Activated CD8-positive, alpha-beta T cell treated with anti-CD3 and anti-CD28 coated beads for 36 hours (primary cell): ENCODE results near the gene TCN1. TPM values are rescaled to one million over a fixed set of nuclear protein-coding genes. Genes with fewer than 3 reads are reported as not detected.
"Not testable (repeated sequence)": the region's sequence is repeated elsewhere in the genome, so short reads cannot be mapped to it uniquely, and the experiment has no call there.

Source experiments
- ATAC-seq: fragments of 200-7000 bp; cut with Tn5 transposase; one replicate; pipeline ENCODE4 v1.10.0; 2021; ENCODE audit warnings: mild to moderate bottlenecking, moderate library complexity
- CTCF ChIA-PET: fragments of 350-600 bp; sonication (Branson Sonifier 250); formaldehyde crosslinking; loops from one replicate; lab custom pipeline; 2021; ENCODE audit warnings: antibody characterized with exemption; lab: Charles Lee
- POLR2A ChIA-PET: fragments of 350-600 bp; sonication (Branson Sonifier 250); formaldehyde crosslinking; loops from one replicate; lab custom pipeline; 2021; ENCODE audit warnings: antibody characterized with exemption; lab: Charles Lee
- DNase-seq: peaks from one replicate; pipeline ENCODE4 v3.0.0-alpha.2; 2020
- H3K27ac Mint-ChIP-seq: one replicate; pipeline ENCODE4 v1.8.0; 2021; ENCODE audit warnings: mild to moderate bottlenecking, mixed read lengths
- H3K27me3 Mint-ChIP-seq: one replicate; pipeline ENCODE4 v1.8.0; 2021; ENCODE audit warnings: mixed read lengths
- H3K36me3 Mint-ChIP-seq: one replicate; pipeline ENCODE4 v1.8.0; 2021; ENCODE audit warnings: low read depth, mixed read lengths
- H3K4me1 Mint-ChIP-seq: one replicate; pipeline ENCODE4 v1.8.0; 2021; ENCODE audit warnings: low read depth, mixed read lengths
- H3K4me3 Mint-ChIP-seq: one replicate; pipeline ENCODE4 v1.8.0; 2021; ENCODE audit warnings: mild to moderate bottlenecking, moderate library complexity, mixed read lengths
- H3K9me3 Mint-ChIP-seq: one replicate; pipeline ENCODE4 v1.8.0; 2021; ENCODE audit warnings: mixed read lengths
- intact Hi-C: fragments of 100-400 bp; cut with micrococcal nuclease; formaldehyde crosslinking; loops from one replicate; pipeline ENCODE4 v1.10.0; 2022
- total RNA-seq, 2 experiments: library from RNA; stranded (reverse); gene quantifications; one replicate each; pipeline ENCODE4 v1.2.3, GENCODE V29; 2021
- TF ChIP-seq, protein P1 (sequence below): fragments of 200-600 bp; IDR thresholded peaks from one replicate; pipeline ENCODE4 v1.8.0; 2022; ENCODE audit warnings: antibody characterized with exemption, mild to moderate bottlenecking

Gene TCN1
- total RNA-seq, 2 experiments from 2014 or later, result not detected

DNA sequence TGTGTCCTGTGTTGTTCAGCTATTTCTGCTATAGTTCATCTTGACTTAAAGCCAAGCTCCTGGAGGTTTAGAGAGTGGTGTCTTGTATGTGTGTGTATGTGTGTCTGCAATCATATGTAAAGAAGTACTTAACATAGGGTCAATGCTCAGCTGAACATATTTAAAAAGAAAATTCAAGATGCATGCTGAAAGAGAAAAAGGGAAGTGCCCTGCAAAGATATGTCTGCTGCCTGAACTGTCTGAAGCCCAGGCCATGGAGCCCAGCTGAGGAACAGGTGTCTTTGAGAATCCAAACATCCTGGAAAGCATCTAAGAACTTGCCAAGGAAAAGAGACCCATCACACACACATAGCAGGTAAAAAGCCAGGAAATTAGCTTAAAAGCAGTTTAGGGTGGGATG lies 6.6 kb downstream of the TCN1 start:
- H3K4me1 Mint-ChIP-seq, result peaks cover 16% of the 10 kb centered on the region
- CTCF ChIA-PET, result no interaction called here
- H3K9me3 Mint-ChIP-seq, result no peaks in the 10 kb centered on the region

DNA sequence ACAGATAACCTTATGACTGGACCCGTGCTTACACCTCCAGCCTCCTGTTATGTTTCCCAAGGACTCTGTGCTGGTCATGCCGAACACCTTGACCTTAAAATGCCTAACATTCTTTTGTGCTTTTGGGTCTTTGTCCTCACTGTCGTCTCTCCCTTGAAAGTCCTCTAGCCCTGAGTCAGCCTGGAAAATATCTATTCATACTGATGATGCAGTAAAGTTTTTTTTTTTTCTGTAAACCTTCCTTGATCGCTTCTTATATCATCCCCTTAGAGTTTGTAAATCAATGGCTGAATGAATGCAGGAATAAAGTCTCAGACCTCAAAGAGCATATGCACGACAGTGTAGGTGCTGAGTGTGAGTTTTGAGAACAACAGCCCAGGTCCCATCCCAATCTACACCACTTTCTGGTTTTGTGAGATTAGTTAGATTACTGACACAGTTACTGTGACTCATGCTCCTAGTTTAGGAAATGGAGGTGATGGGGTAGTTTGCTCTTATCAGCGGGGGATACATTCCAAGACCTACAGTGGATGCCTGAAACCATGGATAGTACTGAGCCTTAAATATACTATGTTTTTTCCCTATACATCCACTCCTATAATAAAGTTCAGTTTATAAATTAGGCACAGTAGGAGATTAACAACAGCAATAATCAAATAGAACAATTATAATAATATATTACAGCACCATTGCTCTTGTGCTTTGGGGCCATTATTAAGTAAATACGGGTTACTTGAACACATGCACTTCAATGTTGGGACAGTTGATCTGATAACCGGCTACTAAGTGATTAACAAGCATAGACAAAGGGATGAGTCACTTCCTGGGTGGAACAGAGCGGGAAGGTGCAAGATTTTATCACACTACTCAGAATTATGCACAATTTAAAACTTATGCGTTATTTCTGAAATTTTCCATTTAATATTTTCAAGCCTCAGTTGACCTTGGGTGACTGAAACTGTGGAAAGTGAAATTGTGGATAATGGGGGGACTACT lies 8.6 kb downstream of the TCN1 start:
- peaks cover 16% of the 10 kb centered on the region for H3K4me1 Mint-ChIP-seq
- no peaks in the 10 kb centered on the region for H3K36me3 Mint-ChIP-seq
- intact Hi-C loops, result no loop called here
- POLR2A ChIA-PET, result interaction anchor here (0.7 kb wide), 1 partner anchor 48 kb away, joined by 4 read pairs; no protein-coding TSS in a partner anchor
- H3K9me3 Mint-ChIP-seq, result no peaks in the 10 kb centered on the region
- TF ChIP-seq, protein P1, sequence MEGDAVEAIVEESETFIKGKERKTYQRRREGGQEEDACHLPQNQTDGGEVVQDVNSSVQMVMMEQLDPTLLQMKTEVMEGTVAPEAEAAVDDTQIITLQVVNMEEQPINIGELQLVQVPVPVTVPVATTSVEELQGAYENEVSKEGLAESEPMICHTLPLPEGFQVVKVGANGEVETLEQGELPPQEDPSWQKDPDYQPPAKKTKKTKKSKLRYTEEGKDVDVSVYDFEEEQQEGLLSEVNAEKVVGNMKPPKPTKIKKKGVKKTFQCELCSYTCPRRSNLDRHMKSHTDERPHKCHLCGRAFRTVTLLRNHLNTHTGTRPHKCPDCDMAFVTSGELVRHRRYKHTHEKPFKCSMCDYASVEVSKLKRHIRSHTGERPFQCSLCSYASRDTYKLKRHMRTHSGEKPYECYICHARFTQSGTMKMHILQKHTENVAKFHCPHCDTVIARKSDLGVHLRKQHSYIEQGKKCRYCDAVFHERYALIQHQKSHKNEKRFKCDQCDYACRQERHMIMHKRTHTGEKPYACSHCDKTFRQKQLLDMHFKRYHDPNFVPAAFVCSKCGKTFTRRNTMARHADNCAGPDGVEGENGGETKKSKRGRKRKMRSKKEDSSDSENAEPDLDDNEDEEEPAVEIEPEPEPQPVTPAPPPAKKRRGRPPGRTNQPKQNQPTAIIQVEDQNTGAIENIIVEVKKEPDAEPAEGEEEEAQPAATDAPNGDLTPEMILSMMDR, result no peak
- H3K27ac Mint-ChIP-seq, result peak overlapping the region; percentile 47
- CTCF ChIA-PET, result interaction anchor here (0.8 kb wide), 1 partner anchor 35 kb away, joined by 3 read pairs; no protein-coding TSS in a partner anchor
- ATAC-seq (peak; percentile 89), DNase-seq (peak; percentile 26)
- peaks cover 8% of the 10 kb centered on the region for H3K27me3 Mint-ChIP-seq
- H3K4me3 Mint-ChIP-seq, result no peak overlapping the region

More for the DNA sequence above, 6.6 kb downstream of the TCN1 start:
- intact Hi-C loops, result no loop called here
- TF ChIP-seq, protein P1, result no peak
- DNase-seq (no peak), ATAC-seq (no peak)
- POLR2A ChIA-PET, result no interaction called here
- Mint-ChIP-seq H3K36me3 (no peaks in the 10 kb centered on the region), H3K27ac (no peak overlapping the region), H3K27me3 (peaks cover 8% of the 10 kb centered on the region), H3K4me3 (no peak overlapping the region)

DNA sequence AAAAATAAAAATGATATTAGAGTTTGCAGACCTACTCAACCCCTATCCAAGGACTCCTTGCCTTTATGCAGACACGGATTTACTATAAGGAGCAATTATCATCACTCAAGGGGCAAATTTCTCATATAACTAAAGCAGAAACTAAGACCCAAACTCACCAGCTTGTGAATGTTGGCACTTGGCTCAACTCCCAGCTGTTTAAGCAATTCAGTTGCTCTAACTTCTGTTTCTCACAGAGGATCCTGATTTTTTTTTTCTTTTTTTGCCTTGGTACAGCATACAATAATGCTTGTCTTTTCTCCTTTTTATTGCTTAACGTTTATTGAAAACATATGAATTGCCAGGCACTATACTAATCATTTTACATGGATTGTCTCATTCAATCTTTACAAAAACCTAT lies 11.4 kb downstream of the TCN1 start:
- CTCF ChIA-PET, result interaction anchor here (1.5 kb wide), 1 partner anchor 45 kb away, joined by 3 read pairs; the partner anchor contains the start of gene MRPL16
- no peak overlapping the region for H3K4me3 Mint-ChIP-seq
- ATAC-seq, result no peak
- H3K9me3 Mint-ChIP-seq, result no peaks in the 10 kb centered on the region
- POLR2A ChIA-PET, result no interaction called here
- H3K36me3 Mint-ChIP-seq, result no peaks in the 10 kb centered on the region
- intact Hi-C loops, result no loop called here
- peaks cover 16% of the 10 kb centered on the region for H3K4me1 Mint-ChIP-seq
- H3K27ac Mint-ChIP-seq, result no peak overlapping the region
- H3K27me3 Mint-ChIP-seq, result peaks cover 8% of the 10 kb centered on the region
- TF ChIP-seq, protein P1, result no peak
- DNase-seq, result no peak

DNA sequence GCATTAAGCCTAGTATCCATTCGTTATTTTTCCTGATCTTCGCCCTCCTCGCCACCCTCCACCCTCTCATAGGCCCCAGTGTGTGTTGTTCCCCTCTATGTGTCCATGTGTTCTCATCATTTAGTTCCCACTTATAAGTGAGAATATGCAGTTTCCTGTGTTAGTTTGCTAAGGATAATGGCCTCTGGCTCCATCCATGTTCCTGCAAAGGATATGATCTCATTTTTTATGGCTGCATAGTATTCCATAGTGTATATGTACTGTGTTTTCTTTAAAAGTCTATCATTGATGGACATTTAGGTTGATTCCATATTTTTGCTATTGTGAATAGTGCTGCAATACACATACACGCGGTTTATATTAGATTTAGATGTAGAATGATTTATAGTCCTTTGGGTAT lies 14.9 kb downstream of the TCN1 start:
- DNase-seq, H3K27ac Mint-ChIP-seq, H3K4me3 Mint-ChIP-seq, ATAC-seq, H3K4me1 Mint-ChIP-seq, H3K9me3 Mint-ChIP-seq, CTCF ChIA-PET, H3K36me3 Mint-ChIP-seq, H3K27me3 Mint-ChIP-seq, POLR2A ChIA-PET, intact Hi-C loops: not testable (repeated sequence)

DNA sequence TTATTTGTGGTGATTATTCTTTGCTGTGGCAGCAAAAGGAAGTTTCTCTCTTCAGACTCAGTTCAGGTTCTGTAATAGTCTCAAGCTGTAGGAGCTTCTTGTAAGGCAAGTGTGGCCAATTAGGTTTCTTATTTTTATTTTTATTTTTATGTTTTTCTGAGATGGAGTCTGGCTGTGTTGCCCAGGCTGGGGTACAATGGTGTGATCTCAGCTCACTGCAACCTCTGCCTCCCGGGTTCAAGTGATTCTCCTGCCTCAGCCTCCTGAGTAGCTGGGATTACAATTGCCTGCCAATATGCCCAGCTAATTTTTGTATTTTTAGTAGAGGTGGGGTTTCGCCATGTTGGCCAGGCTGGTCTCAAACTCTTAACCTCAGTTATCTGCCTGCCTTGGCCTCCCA lies 16.7 kb downstream of the TCN1 start:
- H3K36me3 Mint-ChIP-seq, H3K27ac Mint-ChIP-seq, DNase-seq, H3K4me1 Mint-ChIP-seq, POLR2A ChIA-PET, H3K4me3 Mint-ChIP-seq, ATAC-seq, H3K9me3 Mint-ChIP-seq, intact Hi-C loops, H3K27me3 Mint-ChIP-seq, CTCF ChIA-PET: not testable (repeated sequence)

DNA sequence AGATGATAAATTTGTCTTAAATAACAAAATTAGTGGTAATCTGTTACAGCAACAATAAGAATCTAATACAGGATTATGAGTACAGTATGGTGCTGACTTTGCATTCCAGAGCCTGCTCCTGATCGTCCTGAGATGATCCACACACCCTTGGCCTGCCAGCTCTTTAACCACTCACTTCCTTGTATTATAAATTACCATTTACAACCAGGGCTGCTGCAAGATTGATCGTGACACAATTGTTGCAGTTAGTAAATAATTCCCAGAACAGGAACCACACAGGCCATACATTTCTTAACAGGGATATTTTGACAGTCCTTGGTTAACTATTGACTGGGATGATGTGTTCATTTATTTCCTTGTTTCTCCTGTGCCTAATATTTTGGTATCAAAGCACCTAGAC lies 17.2 kb downstream of the TCN1 start:
- no peaks in the 10 kb centered on the region for H3K4me1 Mint-ChIP-seq
- no peaks in the 10 kb centered on the region for H3K9me3 Mint-ChIP-seq
- no peak for ATAC-seq
- intact Hi-C loops, result no loop called here
- POLR2A ChIA-PET, result no interaction called here
- no peak overlapping the region for H3K4me3 Mint-ChIP-seq
- no peaks in the 10 kb centered on the region for H3K36me3 Mint-ChIP-seq
- TF ChIP-seq, protein P1, result no peak
- CTCF ChIA-PET, result no interaction called here
- DNase-seq, result no peak
- no peak overlapping the region for H3K27ac Mint-ChIP-seq
- H3K27me3 Mint-ChIP-seq, result no peaks in the 10 kb centered on the region

DNA sequence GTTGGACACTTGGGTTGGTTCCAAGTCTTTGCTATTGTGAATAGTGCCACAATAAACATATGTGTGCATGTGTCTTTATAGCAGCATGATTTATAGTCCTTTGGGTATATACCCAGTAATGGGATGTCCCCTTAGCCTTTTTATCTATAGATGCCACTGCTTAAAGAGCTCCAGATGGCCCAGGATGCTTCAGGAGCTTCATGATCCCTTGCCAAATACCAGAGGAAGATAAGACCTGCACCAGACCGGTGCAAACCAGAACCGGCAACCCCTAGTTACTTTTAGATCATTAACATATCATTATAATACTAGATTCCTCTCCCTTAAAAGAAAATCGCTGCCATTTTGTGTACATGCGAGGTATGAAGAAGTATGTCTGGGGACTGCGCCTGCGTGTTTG lies 17.8 kb downstream of the TCN1 start:
- H3K27me3 Mint-ChIP-seq, H3K36me3 Mint-ChIP-seq, CTCF ChIA-PET, intact Hi-C loops, H3K4me1 Mint-ChIP-seq, H3K27ac Mint-ChIP-seq, POLR2A ChIA-PET, H3K9me3 Mint-ChIP-seq, DNase-seq, H3K4me3 Mint-ChIP-seq, ATAC-seq: not testable (repeated sequence)
